Panc1 (cell line): ENCODE results near the gene SDK1. TPM values are rescaled to one million over a fixed set of nuclear protein-coding genes. Genes with fewer than 3 reads are reported as not detected.

Source experiments
- ATAC-seq: fragments of 200-7000 bp; cut with Tn5 transposase; 2 replicates; pipeline ENCODE4 v1.9.1; 2020; ENCODE audit warnings: mild to moderate bottlenecking, moderate library complexity
- BruUV-seq: library from RNA; stranded (reverse); fragments of 400-500 nt; replicated peaks from 2 replicates; lab custom pipeline; 2021; lab: Mats Ljungman, UMichigan
- CTCF ChIA-PET: fragments of 300-600 bp; sonication (Branson Sonifier 250); formaldehyde crosslinking; loops from one replicate; lab custom pipeline; 2022; ENCODE audit warnings: antibody characterized with exemption; lab: Charles Lee
- POLR2A ChIA-PET: fragments of 300-600 bp; sonication (Branson Sonifier 250); formaldehyde crosslinking; loops from one replicate; lab custom pipeline; 2022; ENCODE audit warnings: antibody characterized with exemption; lab: Charles Lee
- DNase-seq: peaks from one replicate; pipeline ENCODE4 v3.0.0-alpha.2; 2010; ENCODE audit warnings: low read depth, low spot score
- H3K27ac ChIP-seq: 2 replicates; pipeline ENCODE4 v1.5.1; 2011; ENCODE audit warnings: mild to moderate bottlenecking, low read length, inconsistent platforms
- H3K27me3 ChIP-seq: fragments of 200-500 bp; sonication (Bioruptor generic); 2 replicates; pipeline ENCODE4 v1.6.0; 2014; ENCODE audit warnings: low read length, inconsistent platforms; ENCODE audit not compliant: control insufficient read depth, insufficient read depth
- H3K36me3 ChIP-seq: fragments of 200-500 bp; sonication (Bioruptor generic); 2 replicates; pipeline ENCODE4 v1.5.1; 2014; ENCODE audit warnings: inconsistent platforms, mild to moderate bottlenecking, low read length, moderate library complexity; ENCODE audit not compliant: control insufficient read depth, insufficient read depth
- H3K4me1 ChIP-seq: 2 replicates; pipeline ENCODE4 v1.5.1; 2011; ENCODE audit warnings: inconsistent platforms, mild to moderate bottlenecking, low read length, moderate library complexity; ENCODE audit not compliant: control insufficient read depth, insufficient read depth
- H3K4me3 ChIP-seq, 2 experiments: 2 replicates each; pipeline ENCODE4 v1.5.1; 2011 to 2012; ENCODE audit warnings: low read depth in 2 of 2, low read length in 2 of 2, mild to moderate bottlenecking in 2 of 2, inconsistent platforms in 1 of 2, moderate library complexity in 1 of 2
- H3K9me3 ChIP-seq: fragments of 200-500 bp; sonication (Bioruptor generic); 2 replicates; pipeline ENCODE4 v1.5.1; 2014; ENCODE audit warnings: low read depth, mild to moderate bottlenecking, inconsistent platforms, low read length, moderate library complexity; ENCODE audit not compliant: control insufficient read depth, insufficient read depth
- POLR2AphosphoS5 ChIP-seq: IDR thresholded peaks from 2 replicates; pipeline ENCODE4 v1.6.1; 2012; ENCODE audit warnings: mild to moderate bottlenecking, low read depth, low read length, moderate library complexity
- SIN3A ChIP-seq: IDR thresholded peaks from 2 replicates; pipeline ENCODE4 v1.6.1; 2012; ENCODE audit warnings: low read depth, mild to moderate bottlenecking, low read length, moderate library complexity, borderline replicate concordance; ENCODE audit not compliant: insufficient read depth
- TCF7L2 ChIP-seq: IDR thresholded peaks from 2 replicates; pipeline ENCODE4 v1.6.1; 2011; ENCODE audit warnings: mild to moderate bottlenecking, low read depth, low read length, inconsistent platforms
- in situ Hi-C: cut with HindIII; loops from 2 replicates; pipeline ENCODE4 v1.10.0; 2016; ENCODE audit warnings: low sequenced_read_pairs, low pct_unique_long_range_greater_than_20kb
- intact Hi-C: fragments of 100-400 bp; cut with micrococcal nuclease; formaldehyde crosslinking; loops from one replicate; pipeline ENCODE4 v1.10.0; 2022; ENCODE audit not compliant: unreplicated experiment
- total RNA-seq: library from RNA; stranded (reverse); gene quantifications from one replicate; pipeline ENCODE4 v1.2.1, GENCODE V29; 2021; ENCODE audit not compliant: unreplicated experiment
- TF ChIP-seq, protein P1 (sequence below): fragments of 450-650 bp; IDR thresholded peaks from 2 replicates; pipeline ENCODE4 v1.5.1; 2017; ENCODE audit warnings: mild to moderate bottlenecking
- TF ChIP-seq, protein P2 (sequence below), 2 experiments: IDR thresholded peaks; 2 replicates each; pipeline ENCODE4 v1.6.1; 2011 to 2012; ENCODE audit warnings: low read depth in 2 of 2, control low read depth in 1 of 2, low read length in 1 of 2, mild to moderate bottlenecking in 1 of 2, moderate library complexity in 1 of 2; ENCODE audit not compliant: insufficient read depth in 1 of 2

SDK1 gene
- total RNA-seq, 1 experiment from 2014 or later: 47.4 TPM

- ATAC-seq (no peak), DNase-seq (no peak)
- Histone ChIP-seq H3K9me3 (no peaks in the 10 kb centered on the region), H3K27ac (no peak overlapping the region), H3K27me3 (no peaks in the 10 kb centered on the region), H3K4me1 (no peaks in the 10 kb centered on the region), H3K4me3 (no peak overlapping the region), H3K36me3 (no peaks in the 10 kb centered on the region)
- TF ChIP-seq, protein P1, sequence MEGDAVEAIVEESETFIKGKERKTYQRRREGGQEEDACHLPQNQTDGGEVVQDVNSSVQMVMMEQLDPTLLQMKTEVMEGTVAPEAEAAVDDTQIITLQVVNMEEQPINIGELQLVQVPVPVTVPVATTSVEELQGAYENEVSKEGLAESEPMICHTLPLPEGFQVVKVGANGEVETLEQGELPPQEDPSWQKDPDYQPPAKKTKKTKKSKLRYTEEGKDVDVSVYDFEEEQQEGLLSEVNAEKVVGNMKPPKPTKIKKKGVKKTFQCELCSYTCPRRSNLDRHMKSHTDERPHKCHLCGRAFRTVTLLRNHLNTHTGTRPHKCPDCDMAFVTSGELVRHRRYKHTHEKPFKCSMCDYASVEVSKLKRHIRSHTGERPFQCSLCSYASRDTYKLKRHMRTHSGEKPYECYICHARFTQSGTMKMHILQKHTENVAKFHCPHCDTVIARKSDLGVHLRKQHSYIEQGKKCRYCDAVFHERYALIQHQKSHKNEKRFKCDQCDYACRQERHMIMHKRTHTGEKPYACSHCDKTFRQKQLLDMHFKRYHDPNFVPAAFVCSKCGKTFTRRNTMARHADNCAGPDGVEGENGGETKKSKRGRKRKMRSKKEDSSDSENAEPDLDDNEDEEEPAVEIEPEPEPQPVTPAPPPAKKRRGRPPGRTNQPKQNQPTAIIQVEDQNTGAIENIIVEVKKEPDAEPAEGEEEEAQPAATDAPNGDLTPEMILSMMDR: no peak
- TF ChIP-seq SIN3A (no peak), TCF7L2 (no peak), POLR2AphosphoS5 (no peak)
- TF ChIP-seq, protein P2, sequence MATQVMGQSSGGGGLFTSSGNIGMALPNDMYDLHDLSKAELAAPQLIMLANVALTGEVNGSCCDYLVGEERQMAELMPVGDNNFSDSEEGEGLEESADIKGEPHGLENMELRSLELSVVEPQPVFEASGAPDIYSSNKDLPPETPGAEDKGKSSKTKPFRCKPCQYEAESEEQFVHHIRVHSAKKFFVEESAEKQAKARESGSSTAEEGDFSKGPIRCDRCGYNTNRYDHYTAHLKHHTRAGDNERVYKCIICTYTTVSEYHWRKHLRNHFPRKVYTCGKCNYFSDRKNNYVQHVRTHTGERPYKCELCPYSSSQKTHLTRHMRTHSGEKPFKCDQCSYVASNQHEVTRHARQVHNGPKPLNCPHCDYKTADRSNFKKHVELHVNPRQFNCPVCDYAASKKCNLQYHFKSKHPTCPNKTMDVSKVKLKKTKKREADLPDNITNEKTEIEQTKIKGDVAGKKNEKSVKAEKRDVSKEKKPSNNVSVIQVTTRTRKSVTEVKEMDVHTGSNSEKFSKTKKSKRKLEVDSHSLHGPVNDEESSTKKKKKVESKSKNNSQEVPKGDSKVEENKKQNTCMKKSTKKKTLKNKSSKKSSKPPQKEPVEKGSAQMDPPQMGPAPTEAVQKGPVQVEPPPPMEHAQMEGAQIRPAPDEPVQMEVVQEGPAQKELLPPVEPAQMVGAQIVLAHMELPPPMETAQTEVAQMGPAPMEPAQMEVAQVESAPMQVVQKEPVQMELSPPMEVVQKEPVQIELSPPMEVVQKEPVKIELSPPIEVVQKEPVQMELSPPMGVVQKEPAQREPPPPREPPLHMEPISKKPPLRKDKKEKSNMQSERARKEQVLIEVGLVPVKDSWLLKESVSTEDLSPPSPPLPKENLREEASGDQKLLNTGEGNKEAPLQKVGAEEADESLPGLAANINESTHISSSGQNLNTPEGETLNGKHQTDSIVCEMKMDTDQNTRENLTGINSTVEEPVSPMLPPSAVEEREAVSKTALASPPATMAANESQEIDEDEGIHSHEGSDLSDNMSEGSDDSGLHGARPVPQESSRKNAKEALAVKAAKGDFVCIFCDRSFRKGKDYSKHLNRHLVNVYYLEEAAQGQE (IDR thresholded peaks at IDR 0.05; ENCODE audit: insufficient read depth in 1 of 2, low read depth in 2 of 2, low read length in 1 of 2): no peak
- ChIA-PET POLR2A (no interaction called here), CTCF (no interaction called here)
- in situ Hi-C loops (no loop called here), intact Hi-C loops (no loop called here)
- no TSS peak for BruUV-seq
Measured at GRCh38 chr7:4043988-4044387, 742.9 kb downstream of the SDK1 start.

GRCh38 chr7:4045450-4045849 is 744.4 kb downstream of the SDK1 start:
- Histone ChIP-seq H3K36me3 (no peaks in the 10 kb centered on the region), H3K9me3 (no peaks in the 10 kb centered on the region), H3K27ac (no peak overlapping the region), H3K27me3 (no peaks in the 10 kb centered on the region), H3K4me1 (no peaks in the 10 kb centered on the region), H3K4me3 (no peak overlapping the region)
- ChIA-PET CTCF (no interaction called here), POLR2A (no interaction called here)
- BruUV-seq: no TSS peak
- in situ Hi-C loops: no loop called here
- no peak for TF ChIP-seq SIN3A
- no peak for TF ChIP-seq POLR2AphosphoS5
- TF ChIP-seq, protein P1: no peak
- TF ChIP-seq TCF7L2: no peak
- TF ChIP-seq, protein P2 (IDR thresholded peaks at IDR 0.05; ENCODE audit: insufficient read depth in 1 of 2, low read depth in 2 of 2, low read length in 1 of 2): no peak
- intact Hi-C loops: no loop called here
- DNase-seq (no peak), ATAC-seq (no peak)
